Brain microvascular endothelial cell (primary cell): ENCODE measurements around the gene ARHGEF16.

Source experiments
- DNase-seq: peaks from one replicate; pipeline ENCODE4 v3.0.0-alpha.2; 2020
- H3K27ac ChIP-seq: fragments of 250-450 bp; sonication (Bioruptor Pico); 2 replicates; pipeline ENCODE4 v1.5.1; 2020; ENCODE audit warnings: mild to moderate bottlenecking, moderate library complexity
- H3K27me3 ChIP-seq: fragments of 250-450 bp; sonication (Bioruptor Pico); replicated peaks from 2 replicates; pipeline ENCODE4 v1.5.1; 2020; ENCODE audit warnings: mild to moderate bottlenecking
- H3K36me3 ChIP-seq: fragments of 250-450 bp; sonication (Bioruptor Pico); replicated peaks from 2 replicates; pipeline ENCODE4 v1.5.1; 2020; ENCODE audit warnings: mild to moderate bottlenecking
- H3K4me3 ChIP-seq: 2 replicates; pipeline ENCODE4 v1.5.1; 2011; ENCODE audit warnings: low read depth, mild to moderate bottlenecking, control low read depth, low read length, moderate library complexity
- CTCF ChIP-seq: IDR thresholded peaks from 2 replicates; pipeline ENCODE4 v1.5.1; 2011; ENCODE audit warnings: low read depth, mild to moderate bottlenecking, moderate library complexity, low read length, control low read depth, inconsistent platforms; ENCODE audit errors: missing control alignments
- in situ Hi-C: cut with HindIII; loops from 2 replicates; pipeline ENCODE4 v1.10.0; 2017; ENCODE audit warnings: low sequenced_read_pairs, low pct_ligation_motif_present

Gene ARHGEF16

DNA sequence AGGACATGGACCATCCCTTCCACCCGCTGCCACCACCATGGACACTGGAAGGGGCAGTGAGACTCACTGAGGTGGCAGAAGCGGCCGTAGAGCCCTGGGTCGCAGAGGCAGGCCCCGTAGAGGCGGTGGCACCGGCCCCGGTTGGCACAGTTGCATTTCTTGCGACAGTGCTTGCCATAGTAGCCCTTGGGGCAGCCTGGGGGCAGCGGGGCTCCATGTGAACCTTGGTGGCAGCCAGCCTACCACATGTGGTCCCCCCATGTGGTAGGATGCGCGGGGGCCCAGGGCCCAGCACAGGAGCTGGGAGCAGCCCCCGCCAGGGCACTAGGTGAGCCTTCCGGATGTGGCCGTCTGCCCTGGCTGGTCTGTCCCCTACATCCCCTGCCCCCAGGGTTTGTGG lies 51.6 kb downstream of the ARHGEF16 start:
- no peak overlapping the region for H3K4me3 ChIP-seq
- no peak for DNase-seq
- no peak overlapping the region for H3K27ac ChIP-seq
- in situ Hi-C loops: no loop called here
- H3K27me3 ChIP-seq: no peaks in the 10 kb centered on the region
- no peaks in the 10 kb centered on the region for H3K36me3 ChIP-seq
- no peak for TF ChIP-seq CTCF

DNA sequence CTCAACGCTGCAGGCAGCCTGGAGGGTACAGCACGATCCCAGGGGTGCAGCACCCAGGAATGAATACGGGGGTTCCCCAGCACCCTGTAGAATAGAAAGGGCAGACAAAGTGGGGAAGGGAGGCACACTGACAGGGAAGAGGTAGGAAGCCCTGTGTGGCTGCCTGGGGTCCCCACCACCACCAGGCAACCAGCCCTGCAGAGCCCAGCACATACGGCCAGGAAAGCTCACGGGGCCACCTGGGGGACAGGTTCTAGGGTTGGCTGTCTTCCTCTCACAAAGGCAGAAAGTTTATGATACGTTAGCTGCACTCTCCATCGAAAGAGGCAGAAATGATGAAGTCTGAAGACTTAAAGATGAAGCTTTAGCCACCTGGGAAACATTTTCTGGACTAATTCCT lies 52.5 kb downstream of the ARHGEF16 start:
- in situ Hi-C loops: no loop called here
- no peaks in the 10 kb centered on the region for H3K27me3 ChIP-seq
- no peaks in the 10 kb centered on the region for H3K36me3 ChIP-seq

DNA sequence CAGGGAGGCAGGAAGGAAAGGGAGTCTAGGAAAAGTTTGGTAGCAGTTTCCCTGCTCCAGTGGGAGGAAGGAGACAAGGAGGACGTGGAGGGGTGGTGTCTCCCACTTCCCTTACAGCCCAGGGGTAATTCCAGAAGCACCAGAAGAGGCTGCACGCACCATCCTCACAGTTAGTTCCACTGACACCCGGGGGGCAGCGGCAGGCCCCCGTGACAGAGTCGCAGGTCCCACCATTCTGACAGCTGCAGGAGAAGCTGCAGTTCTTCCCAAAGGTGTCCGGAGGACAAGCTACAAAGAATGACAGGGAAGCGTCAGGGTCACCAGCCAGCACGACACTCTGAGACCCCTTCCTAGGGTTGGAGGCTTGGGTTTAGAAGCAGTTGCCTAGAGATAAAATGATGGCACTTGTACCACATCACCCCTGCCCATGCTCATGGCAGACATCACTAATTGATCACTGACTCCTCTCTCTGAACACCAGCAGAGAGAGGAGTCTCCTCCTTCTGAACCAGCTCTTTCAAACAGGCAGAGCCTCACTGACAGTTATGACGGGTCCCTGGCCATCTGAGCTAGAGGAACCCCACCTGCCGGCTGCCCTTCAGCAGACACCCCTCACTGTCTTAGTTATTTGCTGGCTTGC lies 53.3 kb downstream of the ARHGEF16 start:
- in situ Hi-C loops: no loop called here
- no peak for TF ChIP-seq CTCF
- no peaks in the 10 kb centered on the region for H3K27me3 ChIP-seq
- no peak overlapping the region for H3K27ac ChIP-seq
- no peak overlapping the region for H3K4me3 ChIP-seq
- H3K36me3 ChIP-seq: no peaks in the 10 kb centered on the region
- DNase-seq: no peak

More for the DNA sequence above, 52.5 kb downstream of the ARHGEF16 start:
- no peak overlapping the region for H3K27ac ChIP-seq
- DNase-seq: no peak
- no peak for TF ChIP-seq CTCF
- H3K4me3 ChIP-seq: no peak overlapping the region

DNA sequence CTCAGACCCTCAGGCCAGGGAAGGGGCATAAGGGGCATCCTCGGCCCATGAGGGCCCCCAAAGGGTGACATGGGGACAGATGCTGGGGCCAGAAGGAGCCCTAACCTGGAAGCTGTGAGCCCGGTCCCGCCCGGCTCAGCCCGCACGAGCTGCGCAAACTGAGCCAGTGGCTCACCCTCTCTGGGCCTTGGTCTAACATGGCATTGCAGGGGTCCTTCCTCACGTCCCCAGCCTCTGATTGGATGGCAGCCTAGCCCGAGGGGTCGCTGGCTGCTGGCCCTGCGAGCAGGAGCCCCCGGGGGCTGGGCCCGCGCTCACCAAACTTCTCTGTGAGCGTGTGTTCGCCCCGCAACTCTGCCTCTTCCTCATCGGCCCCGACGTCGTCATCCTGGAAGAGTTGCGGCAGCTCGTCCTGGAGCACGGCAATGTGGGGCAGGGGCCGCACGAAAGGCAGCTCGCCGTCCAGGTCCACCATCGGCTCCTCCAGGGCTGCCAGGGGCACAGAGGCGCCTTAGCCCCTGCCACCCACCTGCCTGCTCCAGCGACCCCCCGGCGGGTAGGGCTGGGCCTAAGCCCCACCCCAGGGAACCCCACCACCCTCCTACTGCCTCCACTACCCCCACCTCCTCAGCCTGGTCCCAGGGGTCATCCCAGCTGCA lies 54.4 kb downstream of the ARHGEF16 start:
- Histone ChIP-seq H3K36me3 (no peaks in the 10 kb centered on the region), H3K27me3 (no peaks in the 10 kb centered on the region), H3K27ac (no peak overlapping the region), H3K4me3 (no peak overlapping the region)
- in situ Hi-C loops: no loop called here
- TF ChIP-seq CTCF: no peak
- no peak for DNase-seq

GRCh38 chr1:3509721-3510120 lies 55.3 kb downstream of the ARHGEF16 start:
- Histone ChIP-seq H3K4me3 (no peak overlapping the region), H3K27ac (no peak overlapping the region), H3K27me3 (no peaks in the 10 kb centered on the region), H3K36me3 (no peaks in the 10 kb centered on the region)
- DNase-seq: no peak
- in situ Hi-C loops: no loop called here
- no peak for TF ChIP-seq CTCF
